H9 (cell line): ENCODE data around the gene APBB2. TPM values are rescaled to one million over a fixed set of nuclear protein-coding genes. Genes with fewer than 3 reads are reported as not detected.
A peak's percentile ranks its signal among the peaks of the same experiment; 100 is the strongest.

Experiments
- DNase-seq: peaks from one replicate; pipeline ENCODE4 v3.0.0-alpha.2; 2017
- H2AFZ ChIP-seq: one replicate; pipeline ENCODE4 v1.6.1; 2013; ENCODE audit warnings: mild to moderate bottlenecking, low read length, control low read depth, moderate library complexity
- H2AK5ac ChIP-seq: 2 replicates; pipeline ENCODE4 v1.6.1; 2013; ENCODE audit warnings: low read length, control low read depth, mixed read lengths; ENCODE audit not compliant: insufficient read length
- H2BK120ac ChIP-seq: one replicate; pipeline ENCODE4 v1.6.1; 2013; ENCODE audit warnings: low read depth, mild to moderate bottlenecking, low read length, control low read depth, inconsistent platforms; ENCODE audit not compliant: poor library complexity, severe bottlenecking
- H2BK12ac ChIP-seq: 2 replicates; pipeline ENCODE4 v1.6.1; 2013; ENCODE audit warnings: low read length, control low read depth, mixed read lengths, low read depth; ENCODE audit not compliant: insufficient read length
- H2BK15ac ChIP-seq: 2 replicates; pipeline ENCODE4 v1.6.1; 2013; ENCODE audit warnings: low read depth, low read length, control low read depth
- H2BK20ac ChIP-seq: one replicate; pipeline ENCODE4 v1.6.1; 2013; ENCODE audit warnings: low read depth, mild to moderate bottlenecking, low read length, control low read depth, inconsistent platforms; ENCODE audit not compliant: poor library complexity, severe bottlenecking
- H2BK5ac ChIP-seq: 2 replicates; pipeline ENCODE4 v1.6.1; 2013; ENCODE audit warnings: low read length, control low read depth, mixed read lengths; ENCODE audit not compliant: insufficient read length
- H3K14ac ChIP-seq: 2 replicates; pipeline ENCODE4 v1.6.1; 2013; ENCODE audit warnings: low read length, control low read depth; ENCODE audit not compliant: insufficient read depth
- H3K18ac ChIP-seq: 2 replicates; pipeline ENCODE4 v1.6.1; 2013; ENCODE audit warnings: low read depth, mild to moderate bottlenecking, mixed read lengths, low read length, control low read depth; ENCODE audit not compliant: insufficient read length
- H3K23ac ChIP-seq: 2 replicates; pipeline ENCODE4 v1.6.1; 2013; ENCODE audit warnings: low read length, control low read depth, mixed read lengths, low read depth; ENCODE audit not compliant: insufficient read length
- H3K23me2 ChIP-seq: 2 replicates; pipeline ENCODE4 v1.6.1; 2013; ENCODE audit warnings: low read depth, mild to moderate bottlenecking, mixed read lengths, low read length, control low read depth; ENCODE audit not compliant: insufficient read length, poor library complexity, severe bottlenecking
- H3K27ac ChIP-seq: 2 replicates; pipeline ENCODE4 v1.5.1; 2013; ENCODE audit warnings: low read length, control low read depth, mixed read lengths, low read depth; ENCODE audit not compliant: insufficient read length
- H3K27me3 ChIP-seq: 2 replicates; pipeline ENCODE4 v1.6.1; 2013; ENCODE audit warnings: low read length, control low read depth, inconsistent platforms; ENCODE audit not compliant: insufficient read depth
- H3K4ac ChIP-seq: 2 replicates; pipeline ENCODE4 v1.6.1; 2013; ENCODE audit warnings: low read depth, mild to moderate bottlenecking, control low read depth, inconsistent platforms, low read length, moderate library complexity
- H3K4me1 ChIP-seq: 2 replicates; pipeline ENCODE4 v1.6.1; 2013; ENCODE audit warnings: low read length, control low read depth, inconsistent platforms; ENCODE audit not compliant: insufficient read depth
- H3K4me2 ChIP-seq: 2 replicates; pipeline ENCODE4 v1.6.1; 2013; ENCODE audit warnings: low read length, control low read depth, mixed read lengths; ENCODE audit not compliant: insufficient read length, insufficient read depth
- H3K56ac ChIP-seq: 2 replicates; pipeline ENCODE4 v1.6.1; 2013; ENCODE audit warnings: low read depth, mild to moderate bottlenecking, mixed read lengths, low read length, control low read depth; ENCODE audit not compliant: insufficient read length
- H3K79me1 ChIP-seq: 2 replicates; pipeline ENCODE4 v1.6.1; 2013; ENCODE audit warnings: low read depth, mild to moderate bottlenecking, moderate library complexity, low read length, control low read depth, inconsistent platforms; ENCODE audit not compliant: insufficient read depth, poor library complexity, severe bottlenecking
- H3K79me2 ChIP-seq: 2 replicates; pipeline ENCODE4 v1.6.1; 2013; ENCODE audit warnings: low read length, control low read depth, inconsistent platforms; ENCODE audit not compliant: insufficient read depth
- H3K9ac ChIP-seq: 2 replicates; pipeline ENCODE4 v1.6.1; 2013; ENCODE audit warnings: low read length, control low read depth, mixed read lengths; ENCODE audit not compliant: insufficient read length; ENCODE audit errors: extremely low read depth
- H3K9me3 ChIP-seq: one replicate; pipeline ENCODE4 v1.6.1; 2013; ENCODE audit warnings: low read depth, low read length, inconsistent platforms; ENCODE audit not compliant: control insufficient read depth
- H3T11ph ChIP-seq: one replicate; pipeline ENCODE4 v1.6.1; 2013; ENCODE audit warnings: mild to moderate bottlenecking, low read length, control low read depth, inconsistent platforms
- H4K20me1 ChIP-seq: one replicate; pipeline ENCODE4 v1.6.1; 2013; ENCODE audit not compliant: control insufficient read depth, insufficient read length, insufficient read depth
- H4K5ac ChIP-seq: 2 replicates; pipeline ENCODE4 v1.6.1; 2013; ENCODE audit warnings: low read depth, mild to moderate bottlenecking, mixed read lengths, low read length, control low read depth; ENCODE audit not compliant: insufficient read length
- H4K8ac ChIP-seq: replicated peaks from 2 replicates; pipeline ENCODE4 v1.6.1; 2013; ENCODE audit warnings: low read length, control low read depth, mixed read lengths, low read depth; ENCODE audit not compliant: insufficient read length
- H4K91ac ChIP-seq: 2 replicates; pipeline ENCODE4 v1.6.1; 2013; ENCODE audit warnings: low read depth, mild to moderate bottlenecking, moderate library complexity, mixed read lengths, low read length, control low read depth; ENCODE audit not compliant: insufficient read length
- H3K27ac Mint-ChIP-seq, 3 experiments: 2 replicates in 2 of 3; 3 replicates in 1 of 3; pipeline ENCODE4 v1.8.0; 2020 to 2021; ENCODE audit warnings: mixed read lengths in 3 of 3, mild to moderate bottlenecking in 1 of 3, moderate library complexity in 1 of 3
- H3K27me3 Mint-ChIP-seq: 2 replicates; pipeline ENCODE4 v1.8.0; 2021; ENCODE audit warnings: low read depth, mild to moderate bottlenecking, moderate library complexity, mixed read lengths
- H3K36me3 Mint-ChIP-seq, 3 experiments: 2 replicates in 2 of 3; 3 replicates in 1 of 3; pipeline ENCODE4 v1.8.0; 2020 to 2021; ENCODE audit warnings: low read depth in 3 of 3, mixed read lengths in 3 of 3; ENCODE audit not compliant: insufficient read depth in 1 of 3
- H3K4me1 Mint-ChIP-seq, 2 experiments: 2 replicates each; pipeline ENCODE4 v1.8.0; 2020; ENCODE audit warnings: mixed read lengths in 2 of 2
- H3K4me3 Mint-ChIP-seq, 2 experiments: 2 replicates in 1 of 2; 3 replicates in 1 of 2; pipeline ENCODE4 v1.8.0; 2020 to 2021; ENCODE audit warnings: mild to moderate bottlenecking in 2 of 2, mixed read lengths in 2 of 2, moderate library complexity in 1 of 2
- H3K9me3 Mint-ChIP-seq, 2 experiments: 2 replicates in 1 of 2; 3 replicates in 1 of 2; pipeline ENCODE4 v1.8.0; 2020; ENCODE audit warnings: mild to moderate bottlenecking in 2 of 2, mixed read lengths in 2 of 2, moderate library complexity in 1 of 2
- WGBS: extraction: QIAGEN DNeasy Blood & Tissue Kit; methylation state at CpG from one replicate; pipeline ENCODE4 v1.1.7; 2013; ENCODE audit warnings: missing lambda C conversion rate, low lambda C conversion rate, mixed read lengths; ENCODE audit not compliant: insufficient read length; ENCODE audit errors: extremely low coverage; 5-methylcytosine and 5-hydroxymethylcytosine counted together
- total RNA-seq: library from RNA; stranded (reverse); gene quantifications from 2 replicates; pipeline ENCODE4 v1.2.1, GENCODE V29; 2021
- TF ChIP-seq, protein P1 (sequence below): fragments of 200-600 bp; sonication (generic); conservative IDR thresholded peaks from 3 replicates; pipeline ENCODE4 v1.8.0; 2021; ENCODE audit warnings: antibody characterized with exemption, mild to moderate bottlenecking

Gene APBB2
- total RNA-seq, 1 experiment from 2014 or later = 39.6 TPM

DNA sequence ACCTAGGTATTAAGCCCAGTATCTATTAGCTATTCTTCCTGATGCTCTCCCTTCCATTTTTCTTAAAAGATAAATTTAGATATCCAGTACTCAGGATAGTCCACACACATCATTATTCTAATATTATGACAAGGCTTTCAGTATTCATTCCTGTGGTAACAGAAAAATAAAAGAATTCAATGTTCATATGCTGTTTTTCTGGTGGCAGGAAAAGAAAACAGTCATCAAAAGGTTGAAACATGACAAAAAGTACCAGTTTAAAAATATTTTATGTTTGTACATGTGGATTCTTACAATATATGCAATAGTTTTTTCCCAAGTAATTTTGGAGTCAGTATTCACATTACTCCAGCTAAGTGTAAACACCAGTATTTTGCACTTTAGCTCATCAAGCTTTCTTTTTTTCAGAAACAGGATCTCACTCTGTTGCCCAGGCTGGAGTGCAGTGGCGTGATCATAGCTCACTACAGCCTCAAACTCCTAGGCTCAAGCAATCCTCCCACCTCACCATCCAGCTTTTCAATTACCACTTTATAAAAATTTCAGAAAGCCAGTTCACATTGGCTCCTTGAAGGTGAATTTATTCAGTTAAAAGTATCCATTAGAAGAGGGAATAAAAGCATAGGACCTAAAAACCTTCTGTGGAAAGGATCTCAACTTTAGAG lies 2.3 kb downstream of the APBB2 start:
- Histone ChIP-seq H4K5ac (no peak overlapping the region), H4K20me1 (no peaks in the 10 kb centered on the region), H4K8ac (no peak overlapping the region), H2AK5ac (no peak overlapping the region), H3K9me3 (no peaks in the 10 kb centered on the region), H2BK12ac (no peak overlapping the region), H3K27me3 (peaks cover 2% of the 10 kb centered on the region; the same call in 1 of the 2 replicates), H4K91ac (no peak overlapping the region), H3K27ac (no peak overlapping the region), H3K18ac (no peak overlapping the region), H3K79me2 (peaks cover 3% of the 10 kb centered on the region; the same call in 1 of the 2 replicates), H2BK120ac (no peak overlapping the region), H3K4me1 (peaks cover 3% of the 10 kb centered on the region; the same call in 1 of the 2 replicates), H2BK20ac (no peak overlapping the region), H2BK15ac (no peak overlapping the region), H2AFZ (no peak overlapping the region), H3K79me1 (peaks cover 3% of the 10 kb centered on the region), H3K4me2 (peak overlapping the region; percentile 79), H3K4ac (no peak overlapping the region), H3K9ac (no peak overlapping the region), H3K23me2 (peaks cover 14% of the 10 kb centered on the region), H2BK5ac (no peak overlapping the region), H3T11ph (no peak overlapping the region), H3K56ac (no peak overlapping the region), H3K23ac (no peak overlapping the region), H3K14ac (no peak overlapping the region)
- Mint-ChIP-seq H3K36me3 (no peaks in the 10 kb centered on the region; a peak in 1 of 7 replicates), H3K4me3 (peak overlapping the region; percentile 81 to 93; a peak in 3 of 5 replicates), H3K9me3 (no peaks in the 10 kb centered on the region; a peak in 2 of 5 replicates), H3K4me1 (peaks cover 38 to 49% of the 10 kb centered on the region in 2 experiments), H3K27me3 (peaks cover 14% of the 10 kb centered on the region), H3K27ac (no peak overlapping the region)
- WGBS = no CpG with 5 or more reads among the region's 1 CpG
- TF ChIP-seq, protein P1, sequence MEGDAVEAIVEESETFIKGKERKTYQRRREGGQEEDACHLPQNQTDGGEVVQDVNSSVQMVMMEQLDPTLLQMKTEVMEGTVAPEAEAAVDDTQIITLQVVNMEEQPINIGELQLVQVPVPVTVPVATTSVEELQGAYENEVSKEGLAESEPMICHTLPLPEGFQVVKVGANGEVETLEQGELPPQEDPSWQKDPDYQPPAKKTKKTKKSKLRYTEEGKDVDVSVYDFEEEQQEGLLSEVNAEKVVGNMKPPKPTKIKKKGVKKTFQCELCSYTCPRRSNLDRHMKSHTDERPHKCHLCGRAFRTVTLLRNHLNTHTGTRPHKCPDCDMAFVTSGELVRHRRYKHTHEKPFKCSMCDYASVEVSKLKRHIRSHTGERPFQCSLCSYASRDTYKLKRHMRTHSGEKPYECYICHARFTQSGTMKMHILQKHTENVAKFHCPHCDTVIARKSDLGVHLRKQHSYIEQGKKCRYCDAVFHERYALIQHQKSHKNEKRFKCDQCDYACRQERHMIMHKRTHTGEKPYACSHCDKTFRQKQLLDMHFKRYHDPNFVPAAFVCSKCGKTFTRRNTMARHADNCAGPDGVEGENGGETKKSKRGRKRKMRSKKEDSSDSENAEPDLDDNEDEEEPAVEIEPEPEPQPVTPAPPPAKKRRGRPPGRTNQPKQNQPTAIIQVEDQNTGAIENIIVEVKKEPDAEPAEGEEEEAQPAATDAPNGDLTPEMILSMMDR = no peak
- DNase-seq = no peak
